ENCODE data around the gene FADS1. TPM values are rescaled to one million over a fixed set of nuclear protein-coding genes. Genes with fewer than 3 reads are reported as not detected.

Gene FADS1
- total and polyA plus RNA-seq, 2 experiments from 2014 or later, result 74.9 to 119 TPM

GRCh38 chr11:61768376-61769076 is 48.3 kb downstream of the FADS1 start (continued):
- TF ChIP-seq REST (IDR thresholded peaks at IDR 0.05; ENCODE audit: unreplicated experiment) (no peak), CTCF (conservative IDR thresholded peaks at IDR 0.05; ENCODE audit: low read depth in 2 of 2) (no peak), ZNF114 (CRISPR knock-in tag; IDR thresholded peaks at IDR 0.05) (no peak), ETS1 (IDR thresholded peaks at IDR 0.05) (no peak)

- Mint-ChIP-seq H3K27ac (no peak overlapping the region), H3K4me3 (no peak overlapping the region), H3K9me3 (no peaks in the 10 kb centered on the region; the same call in 2 of the 3 replicates), H3K4me1 (peaks cover 26% of the 10 kb centered on the region), H3K27me3 (ENCODE audit: insufficient read depth, low read depth, poor library complexity) (peaks cover 14% of the 10 kb centered on the region), H3K36me3 (ENCODE audit: low read depth) (no peaks in the 10 kb centered on the region; the same call in 2 of the 3 replicates)
- H2AFZ ChIP-seq, result no peak overlapping the region
- peaks cover 15% of the 10 kb centered on the region; the same call in 1 of the 2 replicates for H3K4me1 ChIP-seq (ENCODE audit: insufficient read depth)
- H3K9me2 ChIP-seq (ENCODE audit: insufficient read depth), result no peaks in the 10 kb centered on the region
- no peak overlapping the region for H3K27ac ChIP-seq (ENCODE audit: low read depth)
- H4K20me1 ChIP-seq (replicated peaks; ENCODE audit: insufficient read depth), result no peaks in the 10 kb centered on the region
- no peak for DNase-seq (ENCODE audit: low spot score)
- H3F3A ChIP-seq (replicated peaks; ENCODE audit: low read depth), result no peaks in the 10 kb centered on the region
- H3K4me3 ChIP-seq, result no peak overlapping the region
- no peaks in the 10 kb centered on the region for H3K79me2 ChIP-seq (replicated peaks; ENCODE audit: insufficient read depth)
- no peak overlapping the region for H3K4me2 ChIP-seq
- no peaks in the 10 kb centered on the region for H3K27me3 ChIP-seq (ENCODE audit: insufficient read depth)
- no peak for ATAC-seq
- H3K36me3 ChIP-seq (ENCODE audit: insufficient read depth), result no peaks in the 10 kb centered on the region
- TF ChIP-seq CTCF (conservative IDR thresholded peaks at IDR 0.05; ENCODE audit: low read depth in 2 of 2) (no peak), ZNF331 (CRISPR knock-in tag; IDR thresholded peaks at IDR 0.05; ENCODE audit: low read depth) (no peak), EZH2phosphoT487 (IDR thresholded peaks at IDR 0.05; ENCODE audit: unreplicated experiment) (no peak), ETS1 (IDR thresholded peaks at IDR 0.05) (no peak)
These were observed 50.4 kb downstream of the FADS1 start for GRCh38 chr11:61766353-61766841.
